ENCODE measurements around the gene NTM. TPM values are rescaled to one million over a fixed set of nuclear protein-coding genes. Genes with fewer than 3 reads are reported as not detected.
"Not testable (repeated sequence)": the region's sequence is repeated elsewhere in the genome, so short reads cannot be mapped to it uniquely, and the experiment has no call there.

The NTM gene
- not detected for total RNA-seq

DNA sequence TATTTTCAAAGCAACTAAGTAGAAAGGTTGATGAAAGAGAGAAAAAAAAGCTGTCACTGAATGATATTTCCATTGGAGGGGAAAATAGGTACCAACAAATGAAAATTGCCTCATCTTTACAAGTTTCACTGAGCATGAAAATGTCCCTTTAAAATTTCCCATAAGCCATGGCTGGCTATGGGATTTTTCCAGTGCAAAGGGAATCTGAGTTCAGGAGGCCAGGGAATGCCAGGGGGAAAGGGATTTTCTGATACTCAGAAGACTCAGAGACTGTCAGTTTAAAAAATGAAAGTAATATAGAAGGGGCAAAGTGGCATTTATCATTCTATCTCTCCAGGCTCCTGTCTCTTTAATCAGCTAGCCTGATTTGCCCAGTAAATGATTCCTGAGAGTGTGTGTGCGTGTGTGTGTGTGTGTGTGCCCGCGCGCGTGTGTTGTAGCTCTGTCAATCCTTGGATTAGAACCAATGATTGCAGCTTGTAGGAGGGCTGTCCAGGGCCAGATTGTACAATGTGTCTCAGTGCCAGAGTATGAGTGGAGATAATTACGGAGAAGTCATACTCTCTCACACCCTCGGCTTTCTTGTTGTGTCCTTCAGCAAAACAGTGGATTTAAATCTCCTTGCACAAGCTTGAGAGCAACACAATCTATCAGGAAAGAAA, at the start of gene NTM:
Gene NTM (plus strand): TSS at position 526 of the 662 bp plus-strand sequence.
- DNase-seq (ENCODE audit: low read depth in 2 of 3, low spot score in 2 of 3), result no peak

- no peak for DNase-seq (ENCODE audit: low read depth in 2 of 3, low spot score in 2 of 3)
Observed at GRCh38 chr11:131324921-131325570, 45.4 kb upstream of the NTM start.

GRCh38 chr11:131326829-131327228, 43.6 kb upstream of the NTM start:
- DNase-seq (ENCODE audit: low read depth in 2 of 3, low spot score in 2 of 3), result no peak

GRCh38 chr11:131327421-131327820, 43.0 kb upstream of the NTM start:
- DNase-seq (ENCODE audit: low read depth in 2 of 3, low spot score in 2 of 3), result no peak

GRCh38 chr11:131328843-131329242, 41.6 kb upstream of the NTM start:
- no peak for DNase-seq (ENCODE audit: low read depth in 2 of 3, low spot score in 2 of 3)

GRCh38 chr11:131331010-131331409, 39.4 kb upstream of the NTM start:
- no peak for DNase-seq (ENCODE audit: low read depth in 2 of 3, low spot score in 2 of 3)

DNA sequence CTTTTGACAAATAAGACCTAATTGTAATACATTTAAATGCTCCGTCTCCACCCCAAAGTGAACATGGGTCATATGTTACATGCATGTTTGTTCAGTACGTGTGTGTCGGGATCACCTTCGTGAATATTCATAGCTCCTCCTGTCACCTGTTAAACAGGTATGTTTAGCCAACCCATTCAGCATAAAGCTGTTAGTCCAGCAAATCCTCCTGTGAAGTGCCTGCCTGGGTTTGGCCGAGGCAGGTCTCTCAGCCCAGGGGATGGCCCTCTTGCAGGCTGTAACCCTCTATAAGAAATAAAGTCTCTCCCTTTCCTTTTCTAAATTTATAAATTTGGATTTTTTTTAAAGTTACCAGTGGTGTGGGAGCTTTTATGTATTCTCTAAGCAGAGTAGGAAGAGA, 38.9 kb upstream of the NTM start:
- DNase-seq (ENCODE audit: low read depth in 2 of 3, low spot score in 2 of 3), result no peak

GRCh38 chr11:131334601-131335000, 35.8 kb upstream of the NTM start:
- DNase-seq (ENCODE audit: low read depth in 2 of 3, low spot score in 2 of 3), result no peak

DNA sequence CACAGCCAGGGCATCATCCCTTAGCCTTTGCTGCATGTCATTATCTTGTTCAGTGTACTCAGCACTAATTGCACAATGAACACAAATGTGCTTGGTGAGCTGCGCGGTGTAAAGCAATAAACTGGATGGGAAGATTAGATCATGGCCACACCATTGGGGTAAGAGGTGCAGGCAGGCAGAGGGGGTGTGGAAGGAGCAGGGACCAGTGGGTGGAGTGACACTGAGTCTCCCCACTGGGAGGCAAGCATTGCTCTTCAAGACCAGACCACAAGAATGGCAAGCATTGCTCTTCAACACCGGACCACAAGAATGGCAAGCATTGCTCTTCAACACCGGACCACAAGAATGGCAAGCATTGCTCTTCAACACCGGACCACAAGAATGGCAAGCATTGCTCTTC, 28.5 kb upstream of the NTM start:
- DNase-seq (ENCODE audit: low read depth in 2 of 3, low spot score in 2 of 3), result not testable (repeated sequence)

DNA sequence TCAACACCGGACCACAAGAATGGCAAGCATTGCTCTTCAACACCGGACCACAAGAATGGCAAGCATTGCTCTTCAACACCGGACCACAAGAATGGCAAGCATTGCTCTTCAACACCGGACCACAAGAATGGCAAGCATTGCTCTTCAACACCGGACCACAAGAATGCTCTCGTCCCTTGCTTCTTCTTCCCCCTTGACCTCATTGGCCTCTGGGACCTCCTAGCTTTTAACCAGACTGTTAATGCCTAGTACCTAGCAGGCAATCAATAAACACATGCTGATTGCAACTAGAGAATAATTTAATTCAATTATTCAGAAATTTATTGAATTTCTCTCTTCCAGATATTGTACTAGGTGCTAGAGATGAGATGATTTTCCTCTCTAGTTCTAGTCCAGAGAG, 28.0 kb upstream of the NTM start:
- DNase-seq (ENCODE audit: low read depth in 2 of 3, low spot score in 2 of 3), result not testable (repeated sequence)

DNA sequence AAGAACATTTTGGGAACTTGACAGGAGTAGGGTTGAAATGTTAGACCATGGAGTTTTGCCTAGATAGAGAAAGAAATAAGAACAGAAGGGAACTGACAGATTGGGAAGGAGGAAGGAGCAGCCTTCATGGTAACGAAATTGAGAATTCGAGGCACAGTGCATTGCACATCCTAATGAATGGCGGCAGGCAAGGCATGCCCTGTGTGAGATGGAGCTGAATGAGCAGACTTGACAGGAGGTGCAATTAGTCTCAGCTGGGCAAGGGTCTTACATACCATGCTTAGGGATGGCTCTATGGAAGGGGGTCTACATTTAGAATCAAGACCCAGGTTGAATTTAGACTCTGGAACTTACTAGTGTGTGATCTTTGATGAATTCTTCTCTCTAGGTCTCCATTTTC, 25.0 kb upstream of the NTM start:
- no peak for DNase-seq (ENCODE audit: low read depth in 2 of 3, low spot score in 2 of 3)

DNA sequence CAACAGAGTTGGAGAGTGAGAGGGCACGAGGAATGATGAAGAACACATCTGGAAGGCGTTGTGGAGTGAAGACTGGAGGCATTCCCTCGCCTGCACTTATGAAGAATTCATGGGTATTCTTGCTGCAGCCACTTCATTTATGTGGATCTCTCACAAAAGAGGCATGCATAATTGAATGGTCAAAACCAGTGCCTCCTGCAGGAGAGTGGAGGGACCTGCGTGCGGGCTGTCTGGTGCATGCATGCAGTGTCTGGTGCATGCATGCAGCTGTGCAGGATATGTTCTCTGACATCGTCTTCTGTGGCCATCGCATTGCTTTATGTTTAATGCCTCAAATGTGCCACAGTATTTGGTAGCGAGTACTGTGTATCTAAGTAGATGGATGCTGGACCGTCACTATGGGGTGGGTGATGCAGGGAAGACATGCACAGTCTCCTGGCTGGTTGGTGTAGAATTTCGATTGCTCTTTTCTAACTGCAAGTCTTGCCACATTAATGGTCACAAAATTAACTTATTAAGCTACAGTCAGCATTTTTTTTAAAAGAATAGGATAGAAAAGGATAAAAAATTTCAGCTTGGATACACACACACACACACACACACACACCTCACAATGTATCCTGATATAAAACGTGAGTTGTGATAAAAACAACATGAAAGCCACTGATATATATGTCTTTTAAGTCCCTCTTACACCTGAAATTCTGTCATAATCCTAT, 20.9 kb upstream of the NTM start:
- DNase-seq (ENCODE audit: low read depth in 2 of 3, low spot score in 2 of 3), result no peak

- DNase-seq (ENCODE audit: low read depth in 2 of 3, low spot score in 2 of 3), result no peak
Observed at GRCh38 chr11:131350872-131351271, 19.5 kb upstream of the NTM start.

DNA sequence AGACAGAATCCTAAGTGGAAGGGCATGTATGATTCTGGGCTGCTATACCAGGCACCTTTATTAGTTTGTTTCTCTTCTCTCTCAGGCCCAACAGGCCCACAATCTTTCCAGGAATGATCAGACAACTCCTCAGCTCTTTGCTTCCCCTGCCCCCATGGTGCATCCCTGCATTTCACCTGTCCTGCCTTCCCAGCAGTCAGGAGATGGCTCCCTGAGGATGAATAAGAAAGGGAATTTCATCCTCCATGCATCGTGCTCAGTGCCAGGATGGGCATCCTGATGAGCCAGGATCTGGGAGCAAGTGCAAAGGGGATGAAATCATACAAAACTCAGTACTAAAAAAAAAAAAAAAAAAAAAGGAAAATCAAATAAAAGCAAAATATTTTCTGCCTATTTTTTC, 18.6 kb upstream of the NTM start:
- no peak for DNase-seq (ENCODE audit: low read depth in 2 of 3, low spot score in 2 of 3)

DNA sequence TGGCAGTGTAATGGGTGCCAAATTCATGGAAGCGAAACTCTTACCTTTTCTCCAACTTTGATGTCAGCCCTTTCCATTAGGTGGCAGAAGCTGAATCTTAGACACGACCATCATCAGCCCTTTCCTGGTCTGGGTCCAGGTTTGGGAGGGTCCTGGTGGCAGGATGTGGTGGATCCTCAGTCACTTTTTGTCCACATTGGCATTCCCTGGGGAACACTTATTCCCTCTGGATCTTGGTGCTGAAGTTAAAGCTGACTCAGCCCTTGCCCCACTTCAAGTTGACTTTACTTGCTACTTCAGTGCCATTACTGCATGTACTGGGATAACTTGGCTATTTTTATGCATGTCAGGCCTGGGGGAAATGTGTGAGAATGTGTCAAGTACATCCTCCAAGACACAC, 16.6 kb upstream of the NTM start:
- DNase-seq (ENCODE audit: low read depth in 2 of 3, low spot score in 2 of 3), result no peak

GRCh38 chr11:131354251-131354701, 16.1 kb upstream of the NTM start:
- DNase-seq (ENCODE audit: low read depth in 2 of 3, low spot score in 2 of 3), result no peak

DNA sequence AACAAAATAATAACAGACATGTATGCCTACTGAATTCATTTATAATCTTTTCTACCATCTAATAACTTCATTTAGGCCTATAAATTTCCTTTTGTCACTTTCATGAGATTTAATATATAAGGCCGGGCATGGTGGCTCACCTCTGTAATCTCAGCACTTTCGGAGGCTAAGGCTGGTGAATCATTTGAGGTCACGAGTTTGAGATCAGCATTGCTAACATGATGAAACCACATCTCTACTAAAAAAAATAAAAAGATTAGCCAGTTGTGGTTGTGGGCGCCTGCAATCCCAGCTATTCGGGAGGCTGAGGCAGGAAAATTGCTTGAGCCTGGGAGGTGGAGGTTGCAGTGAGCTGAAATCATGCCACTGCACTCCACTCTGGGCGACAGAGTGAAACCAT, 14.2 kb upstream of the NTM start:
- no peak for DNase-seq (ENCODE audit: low read depth in 2 of 3, low spot score in 2 of 3)

- no peak for DNase-seq (ENCODE audit: low read depth in 2 of 3, low spot score in 2 of 3)
Observed at GRCh38 chr11:131365329-131365930, 5.0 kb upstream of the NTM start.

GRCh38 chr11:131370901-131371790, 731 bp downstream of the NTM start:
- no peak for DNase-seq (ENCODE audit: low read depth in 2 of 3, low spot score in 2 of 3)

DNA sequence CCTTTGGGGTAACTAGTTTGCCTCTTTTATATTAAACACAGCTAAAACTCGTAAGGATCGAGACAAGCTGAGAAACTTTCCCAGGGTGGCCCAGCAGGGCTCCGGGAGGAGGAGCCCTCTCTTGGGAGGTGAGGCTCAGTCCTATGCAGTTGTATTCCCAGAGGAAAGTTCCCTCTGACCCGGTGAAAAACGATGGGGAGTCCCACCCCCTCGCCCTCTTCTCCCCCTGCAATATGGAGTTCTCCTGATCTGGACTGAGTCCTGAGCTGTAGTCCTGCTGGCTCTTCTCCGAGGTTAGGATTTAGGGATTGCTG, 1.3 kb downstream of the NTM start:
- no peak for DNase-seq (ENCODE audit: low read depth in 2 of 3, low spot score in 2 of 3)

Data from hematopoietic multipotent progenitor cell (in vitro differentiated cells).